Measurements from ENCODE around the gene CDH8. TPM values are rescaled to one million over a fixed set of nuclear protein-coding genes. Genes with fewer than 3 reads are reported as not detected.
"Not testable (repeated sequence)": the region's sequence is repeated elsewhere in the genome, so short reads cannot be mapped to it uniquely, and the experiment has no call there.

Gene CDH8
- total RNA-seq, 1 donor from 2014 or later, result 0.98 TPM

GRCh38 chr16:61713787-61714186, 322.5 kb downstream of the CDH8 start:
- no peak for TF ChIP-seq CTCF (IDR thresholded peaks at IDR 0.05)
- TF ChIP-seq POLR2AphosphoS5 (IDR thresholded peaks at IDR 0.05; ENCODE audit: insufficient read depth in 1 of 2, low read depth in 1 of 2), result no peak
- no peak for TF ChIP-seq POLR2A (IDR thresholded peaks at IDR 0.05)
- intact Hi-C loops (cut with DNase I), result no loop called here
- Histone ChIP-seq H3K27ac (no peak overlapping the region), H3K9me3 (no peaks in the 10 kb centered on the region), H3K36me3 (no peaks in the 10 kb centered on the region), H3K27me3 (no peaks in the 10 kb centered on the region), H3K4me3 (no peak overlapping the region), H3K4me1 (no peaks in the 10 kb centered on the region)
- no peak for DNase-seq (ENCODE audit: extremely low spot score in 2 of 2)

- H3K4me1 ChIP-seq; H3K27me3 ChIP-seq; H3K27ac ChIP-seq; DNase-seq (ENCODE audit: extremely low spot score in 2 of 2); H3K36me3 ChIP-seq; H3K9me3 ChIP-seq; H3K4me3 ChIP-seq: not testable (repeated sequence)
- intact Hi-C loops (cut with DNase I), result loop anchor here (5.0 kb wide), 1 partner anchor 1013 kb away; no protein-coding TSS in a partner anchor
These were observed 336.6 kb downstream of the CDH8 start for GRCh38 chr16:61699640-61700039.

- intact Hi-C loops (cut with DNase I), result loop anchor here (10.0 kb wide), 1 partner anchor 1910 kb away; no protein-coding TSS in a partner anchor
- TF ChIP-seq CTCF (IDR thresholded peaks at IDR 0.05) (no peak), POLR2A (IDR thresholded peaks at IDR 0.05) (no peak), POLR2AphosphoS5 (IDR thresholded peaks at IDR 0.05; ENCODE audit: insufficient read depth in 1 of 2, low read depth in 1 of 2) (no peak)
These were observed 351.7 kb downstream of the CDH8 start for GRCh38 chr16:61684541-61684940.

GRCh38 chr16:61681673-61682072, 354.6 kb downstream of the CDH8 start:
- TF ChIP-seq POLR2AphosphoS5 (IDR thresholded peaks at IDR 0.05; ENCODE audit: insufficient read depth in 1 of 2, low read depth in 1 of 2) (no peak), POLR2A (IDR thresholded peaks at IDR 0.05) (no peak), CTCF (IDR thresholded peaks at IDR 0.05) (no peak)
- Histone ChIP-seq H3K9me3 (no peaks in the 10 kb centered on the region), H3K36me3 (no peaks in the 10 kb centered on the region), H3K27ac (no peak overlapping the region), H3K4me1 (no peaks in the 10 kb centered on the region), H3K27me3 (no peaks in the 10 kb centered on the region), H3K4me3 (no peak overlapping the region)
- no peak for DNase-seq (ENCODE audit: extremely low spot score in 2 of 2)
- intact Hi-C loops (cut with DNase I), result loop anchor here (10.0 kb wide), 1 partner anchor 1907 kb away; no protein-coding TSS in a partner anchor

More at GRCh38 chr16:61684541-61684940, 351.7 kb downstream of the CDH8 start:
- no peak for DNase-seq (ENCODE audit: extremely low spot score in 2 of 2)
- Histone ChIP-seq H3K36me3 (no peaks in the 10 kb centered on the region), H3K27me3 (no peaks in the 10 kb centered on the region), H3K27ac (no peak overlapping the region), H3K9me3 (no peaks in the 10 kb centered on the region), H3K4me1 (no peaks in the 10 kb centered on the region), H3K4me3 (no peak overlapping the region)

GRCh38 chr16:61681124-61681523, 355.1 kb downstream of the CDH8 start:
- H3K27ac ChIP-seq, result no peak overlapping the region
- H3K36me3 ChIP-seq, result no peaks in the 10 kb centered on the region
- no peaks in the 10 kb centered on the region for H3K9me3 ChIP-seq
- no peaks in the 10 kb centered on the region for H3K4me1 ChIP-seq
- TF ChIP-seq CTCF (IDR thresholded peaks at IDR 0.05), result no peak
- no peak for TF ChIP-seq POLR2AphosphoS5 (IDR thresholded peaks at IDR 0.05; ENCODE audit: insufficient read depth in 1 of 2, low read depth in 1 of 2)
- no peak for TF ChIP-seq POLR2A (IDR thresholded peaks at IDR 0.05)
- intact Hi-C loops (cut with DNase I), result loop anchor here (10.0 kb wide), 1 partner anchor 1906 kb away; no protein-coding TSS in a partner anchor
- H3K27me3 ChIP-seq, result no peaks in the 10 kb centered on the region
- H3K4me3 ChIP-seq, result no peak overlapping the region
- no peak for DNase-seq (ENCODE audit: extremely low spot score in 2 of 2)

Data from vagina (tissue), 2 donors.